ENCODE data around the gene RPL7A. TPM values are rescaled to one million over a fixed set of nuclear protein-coding genes. Genes with fewer than 3 reads are reported as not detected.

RPL7A gene
- total RNA-seq, 4 donors from 2014 or later, result 1,385 to 2,320 (median 1,660) TPM

DNA sequence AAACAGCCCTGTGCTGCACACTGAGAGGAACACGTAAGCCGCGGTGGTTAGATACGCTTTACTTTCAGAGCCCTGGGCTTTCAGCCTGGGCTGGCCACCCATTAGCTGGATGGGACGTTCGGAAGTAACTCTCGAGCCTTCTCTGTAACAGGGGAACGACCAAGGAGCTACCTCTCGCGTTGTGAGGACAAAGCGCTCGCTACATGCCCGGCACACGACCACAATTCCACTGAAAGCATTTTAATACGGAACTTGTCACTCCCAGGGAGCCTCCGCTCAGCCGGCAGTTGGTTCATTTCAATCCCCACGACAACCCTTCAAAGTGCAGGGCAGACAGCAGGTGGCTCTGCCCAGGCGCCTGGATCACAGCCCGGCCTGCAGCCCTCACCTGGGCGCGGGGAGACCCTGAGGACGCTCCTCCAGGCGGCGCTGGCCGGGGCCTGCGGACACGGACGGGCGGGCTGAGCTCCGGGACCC is 7.9 kb downstream of the RPL7A start:
- Histone ChIP-seq H3K36me3 (peaks cover 0 to 59% of the 10 kb centered on the region in 2 donors), H3K4me1 (peaks cover 0 to 48% (median 23%) of the 10 kb centered on the region in 3 donors), H3K9me3 (no peaks in the 10 kb centered on the region), H3K4me3 (peak overlapping the region; percentile 62 to 86), H3K27ac (peak overlapping the region in 3 of 4 donors; percentile 84 to 86 (median 84)), H3K27me3 (no peaks in the 10 kb centered on the region)
- TF ChIP-seq POLR2A (IDR thresholded peaks at IDR 0.05) (no peak), POLR2AphosphoS5 (IDR thresholded peaks at IDR 0.05) (no peak), EP300 (IDR thresholded peaks at IDR 0.05) (no peak)
- TF ChIP-seq, protein P1, sequence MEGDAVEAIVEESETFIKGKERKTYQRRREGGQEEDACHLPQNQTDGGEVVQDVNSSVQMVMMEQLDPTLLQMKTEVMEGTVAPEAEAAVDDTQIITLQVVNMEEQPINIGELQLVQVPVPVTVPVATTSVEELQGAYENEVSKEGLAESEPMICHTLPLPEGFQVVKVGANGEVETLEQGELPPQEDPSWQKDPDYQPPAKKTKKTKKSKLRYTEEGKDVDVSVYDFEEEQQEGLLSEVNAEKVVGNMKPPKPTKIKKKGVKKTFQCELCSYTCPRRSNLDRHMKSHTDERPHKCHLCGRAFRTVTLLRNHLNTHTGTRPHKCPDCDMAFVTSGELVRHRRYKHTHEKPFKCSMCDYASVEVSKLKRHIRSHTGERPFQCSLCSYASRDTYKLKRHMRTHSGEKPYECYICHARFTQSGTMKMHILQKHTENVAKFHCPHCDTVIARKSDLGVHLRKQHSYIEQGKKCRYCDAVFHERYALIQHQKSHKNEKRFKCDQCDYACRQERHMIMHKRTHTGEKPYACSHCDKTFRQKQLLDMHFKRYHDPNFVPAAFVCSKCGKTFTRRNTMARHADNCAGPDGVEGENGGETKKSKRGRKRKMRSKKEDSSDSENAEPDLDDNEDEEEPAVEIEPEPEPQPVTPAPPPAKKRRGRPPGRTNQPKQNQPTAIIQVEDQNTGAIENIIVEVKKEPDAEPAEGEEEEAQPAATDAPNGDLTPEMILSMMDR (IDR thresholded peaks at IDR 0.05), result peak in 1 of 4 experiments; percentile 27
- WGBS, 2 donors (ENCODE audit: low coverage in 1 of 2), result 0% methylated on average over 3 to 7 of the region's 31 CpGs
- peak; percentile 17 for ATAC-seq

DNA sequence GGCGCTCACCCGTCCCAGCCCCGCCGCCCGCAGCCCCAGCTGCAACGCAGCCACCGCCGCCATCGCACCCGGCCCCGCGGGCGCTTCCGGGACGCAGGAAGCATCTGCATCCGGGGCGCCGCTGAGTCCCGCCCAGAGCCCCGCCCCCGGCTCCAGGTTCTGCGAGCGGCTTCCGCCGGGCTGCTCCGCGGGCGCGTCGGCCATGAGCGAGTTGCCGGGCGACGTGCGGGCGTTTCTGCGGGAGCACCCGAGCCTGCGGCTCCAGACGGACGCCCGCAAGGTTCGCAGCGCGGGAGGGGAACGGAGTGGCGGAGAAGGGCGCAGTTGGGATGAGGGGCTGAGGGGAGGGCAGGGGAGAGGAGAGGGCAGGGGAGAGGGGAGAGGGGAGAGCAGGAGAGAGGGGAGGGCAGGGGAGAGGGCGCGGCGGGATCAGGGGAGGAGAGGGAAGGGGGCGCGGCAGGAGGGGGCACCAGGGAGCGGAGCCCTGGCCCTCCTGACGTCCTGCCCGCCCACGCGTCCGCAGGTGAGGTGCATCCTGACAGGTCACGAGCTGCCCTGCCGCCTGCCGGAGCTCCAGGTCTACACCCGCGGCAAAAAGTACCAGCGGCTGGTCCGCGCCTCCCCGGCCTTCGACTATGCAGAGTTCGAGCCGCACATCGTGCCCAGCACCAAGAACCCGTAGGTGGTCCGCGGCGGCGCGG is 8.5 kb downstream of the RPL7A start, which contains the start of the genes SURF1 and SURF2:
TSS of gene SURF1 (minus strand) at position 97 of the 701 bp plus-strand sequence. CDS start at position 63, 34 bp downstream.
TSS of gene SURF2 (plus strand) at position 160 of the 701 bp plus-strand sequence. CDS start at position 203, 43 bp downstream.
- Histone ChIP-seq H3K36me3 (peaks cover 0 to 59% of the 10 kb centered on the region in 2 donors), H3K9me3 (no peaks in the 10 kb centered on the region), H3K27ac (peak within 1 kb of the TSS in 3 of 4 donors; percentile 84 to 86 (median 84)), H3K4me3 (peak within 1 kb of the TSS; percentile 62 to 86), H3K27me3 (no peaks in the 10 kb centered on the region), H3K4me1 (peaks cover 0 to 48% (median 23%) of the 10 kb centered on the region in 3 donors)
- 0% methylated on average over 5 of the region's 78 CpGs; no CpG with 5 or more reads in 1 of the 2 donors for WGBS, 2 donors (ENCODE audit: low coverage in 1 of 2)
- peak; percentile 96 for ATAC-seq
- TF ChIP-seq, protein P1 (IDR thresholded peaks at IDR 0.05), result peak in 1 of 4 experiments; percentile 5
- TF ChIP-seq POLR2AphosphoS5 (IDR thresholded peaks at IDR 0.05) (peak; percentile 77), POLR2A (IDR thresholded peaks at IDR 0.05) (peak; percentile 72 to 83), EP300 (IDR thresholded peaks at IDR 0.05) (no peak)

DNA sequence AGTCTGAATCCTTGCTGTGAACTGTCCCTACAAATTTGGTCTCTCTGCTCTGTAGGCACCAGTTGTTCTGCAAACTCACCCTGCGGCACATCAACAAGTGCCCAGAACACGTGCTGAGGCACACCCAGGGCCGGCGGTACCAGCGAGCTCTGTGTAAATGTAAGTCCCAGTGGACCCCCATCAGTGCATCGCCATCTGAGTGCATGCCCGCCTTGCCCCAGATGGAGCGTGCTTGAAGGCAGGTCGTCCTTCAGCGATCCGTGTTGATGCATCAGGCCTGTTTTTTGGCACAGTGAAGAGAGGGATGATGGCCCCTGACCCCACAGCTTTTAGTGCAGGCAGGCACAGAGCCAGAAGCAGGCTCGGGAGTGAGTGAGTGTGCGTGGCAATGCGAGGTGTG is 9.6 kb downstream of the RPL7A start:
- Histone ChIP-seq H3K27ac (peak overlapping the region in 1 of 4 donors; percentile 84), H3K27me3 (no peaks in the 10 kb centered on the region), H3K36me3 (peaks cover 0 to 59% of the 10 kb centered on the region in 2 donors), H3K4me1 (peaks cover 0 to 51% (median 23%) of the 10 kb centered on the region in 3 donors), H3K9me3 (no peaks in the 10 kb centered on the region), H3K4me3 (no peak overlapping the region)
- ATAC-seq, result no peak
- TF ChIP-seq EP300 (IDR thresholded peaks at IDR 0.05), result no peak
- TF ChIP-seq POLR2AphosphoS5 (IDR thresholded peaks at IDR 0.05), result no peak
- TF ChIP-seq, protein P1 (IDR thresholded peaks at IDR 0.05), result no peak
- TF ChIP-seq POLR2A (IDR thresholded peaks at IDR 0.05), result no peak
- WGBS, 2 donors (ENCODE audit: low coverage in 1 of 2), result 82 to 100% methylated on average over 1 to 3 of the region's 14 CpGs

DNA sequence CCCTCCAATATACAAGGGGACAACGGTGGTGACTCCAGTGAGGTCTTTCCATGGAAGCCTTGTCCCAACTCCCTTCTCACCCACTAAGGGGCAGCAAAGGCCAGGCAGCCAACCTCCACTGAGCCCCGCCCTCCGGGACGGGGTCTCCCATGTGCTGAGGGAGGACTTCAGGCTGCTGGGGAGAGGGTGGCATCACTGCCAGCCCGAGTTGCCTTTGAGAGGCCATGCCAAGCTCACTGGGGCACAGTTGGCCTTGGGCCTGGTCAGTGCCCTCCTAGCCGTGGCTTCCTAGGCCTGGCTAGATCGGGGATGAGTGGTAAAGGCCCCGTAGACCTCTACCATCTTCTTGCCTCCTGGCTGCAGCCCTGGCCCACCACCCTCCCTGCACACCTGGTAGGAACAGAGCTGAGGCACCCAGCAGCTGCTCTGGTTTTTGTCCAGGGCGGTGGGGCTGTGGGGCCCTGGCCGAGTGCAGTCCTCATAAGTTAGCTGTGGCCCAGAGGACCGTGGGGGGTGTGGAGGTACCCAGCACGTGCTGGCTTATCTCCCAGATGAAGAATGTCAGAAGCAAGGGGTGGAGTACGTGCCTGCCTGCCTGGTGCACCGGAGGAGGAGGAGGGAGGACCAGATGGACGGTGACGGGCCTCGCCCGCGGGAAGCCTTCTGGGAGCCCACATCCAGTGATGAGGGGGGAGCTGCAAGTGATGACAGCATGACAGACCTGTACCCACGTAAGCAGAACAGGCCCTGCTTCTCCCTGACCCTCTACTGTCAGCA is 11.6 kb downstream of the RPL7A start:
- no peaks in the 10 kb centered on the region for H3K27me3 ChIP-seq
- H3K4me1 ChIP-seq, result peaks cover 0 to 51% (median 23%) of the 10 kb centered on the region in 3 donors
- no peak overlapping the region for H3K4me3 ChIP-seq
- peaks cover 0 to 61% of the 10 kb centered on the region in 2 donors for H3K36me3 ChIP-seq
- TF ChIP-seq POLR2AphosphoS5 (IDR thresholded peaks at IDR 0.05), result no peak
- TF ChIP-seq EP300 (IDR thresholded peaks at IDR 0.05), result no peak
- TF ChIP-seq POLR2A (IDR thresholded peaks at IDR 0.05), result no peak
- TF ChIP-seq, protein P1 (IDR thresholded peaks at IDR 0.05), result peak in 1 of 4 experiments; percentile 5
- no peak overlapping the region for H3K27ac ChIP-seq
- ATAC-seq, result no peak
- no peaks in the 10 kb centered on the region for H3K9me3 ChIP-seq
- 30 to 40% methylated on average over 1 to 8 of the region's 20 CpGs for WGBS, 2 donors (ENCODE audit: low coverage in 1 of 2)
